ENCODE results near the gene CTBP1.

DNA sequence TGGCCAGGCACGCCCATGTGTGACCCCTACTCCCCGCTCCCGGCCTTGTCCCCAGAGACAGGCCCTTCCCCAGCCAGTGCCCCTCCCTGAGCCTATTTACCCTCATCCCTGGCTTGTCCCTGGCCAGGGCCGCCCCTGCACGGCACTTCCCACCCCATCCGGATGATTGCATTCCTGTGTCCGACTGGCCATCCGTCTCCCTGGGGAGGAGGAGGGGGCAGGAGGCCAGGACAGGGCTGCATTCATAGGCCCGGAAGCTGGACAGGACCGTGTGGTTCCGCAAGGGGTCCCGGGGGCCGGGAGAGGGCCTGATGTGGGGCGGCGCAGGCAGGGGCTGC, 22.8 kb downstream of the CTBP1 start:
- no peak for TF ChIP-seq CTCF (conservative IDR thresholded peaks at IDR 0.05; ENCODE audit: low read length)
- TF ChIP-seq EZH2phosphoT487 (IDR thresholded peaks at IDR 0.05; ENCODE audit: borderline replicate concordance), result no peak
